Adrenal gland (tissue), 12 donors: ENCODE measurements around the gene SORCS3. TPM values are rescaled to one million over a fixed set of nuclear protein-coding genes. Genes with fewer than 3 reads are reported as not detected.

Source experiments
- DNase-seq, 7 donors: peaks; one replicate each; pipeline ENCODE4 v3.0.0-alpha.2; 2019 to 2020
- H3K27ac ChIP-seq, 5 donors: fragments of 200-600 bp; sonication (generic) in 4 of 5; 1 replicate in 3 of 5; 2 replicates in 2 of 5; pipeline versions ENCODE4 v1.5.1 to v1.8.0; 2016 to 2020; ENCODE audit warnings: mild to moderate bottlenecking in 1 of 5
- H3K27me3 ChIP-seq: fragments of 200-600 bp; 2 replicates; pipeline ENCODE4 v1.8.0; 2021
- H3K36me3 ChIP-seq, 2 donors: fragments of 200-600 bp; replicated peaks in 1 of 2; 1 replicate in 1 of 2; 2 replicates in 1 of 2; pipeline versions ENCODE4 v1.5.1 to v1.8.0; 2018 to 2022
- H3K4me1 ChIP-seq, 2 donors: fragments of 200-600 bp; replicated peaks in 1 of 2; 1 replicate in 1 of 2; 2 replicates in 1 of 2; pipeline versions ENCODE4 v1.5.1 to v1.8.0; 2018 to 2021
- H3K4me3 ChIP-seq, 4 donors: fragments of 200-600 bp; sonication (generic) in 3 of 4; one replicate each; pipeline ENCODE4 v1.5.1; 2016 to 2018
- H3K9me3 ChIP-seq, 3 donors: fragments of 200-600 bp; sonication (generic) in 1 of 3; replicated peaks in 1 of 3; 1 replicate in 2 of 3; 2 replicates in 1 of 3; pipeline versions ENCODE4 v1.5.1 to v1.8.0; 2016 to 2021
- CTCF ChIP-seq, 6 experiments: fragments of 450-650 bp in 4 of 6; fragments of 200-600 bp in 2 of 6; sonication (generic) in 1 of 6; IDR thresholded peaks; 1 replicate in 5 of 6; 2 replicates in 1 of 6; pipeline versions ENCODE4 v1.5.1 to v1.8.0; 2016 to 2021; ENCODE audit warnings: antibody characterized with exemption in 6 of 6, mild to moderate bottlenecking in 2 of 6, moderate library complexity in 1 of 6
- POLR2A ChIP-seq, 2 donors: fragments of 450-650 bp; IDR thresholded peaks; one replicate each; pipeline ENCODE4 v1.6.1; 2017; ENCODE audit warnings: antibody characterized with exemption in 2 of 2, mild to moderate bottlenecking in 2 of 2, moderate library complexity in 1 of 2
- WGBS, 4 donors: extraction: QIAGEN DNeasy Blood & Tissue Kit in 2 of 4; methylation state at CpG; one replicate each; pipeline versions ENCODE4 v1.1.5 to v1.1.7; 2013 to 2017; 5-methylcytosine and 5-hydroxymethylcytosine counted together
- intact Hi-C, 2 donors: fragments of 100-400 bp; cut with DNase I; formaldehyde crosslinking; loops; one replicate each; pipeline versions ENCODE4 v1.14.1 to v1.15.0; 2022 to 2023
- polyA plus RNA-seq, 3 donors: library from polyadenylated mRNA; stranded (reverse); fragments of 200-250 nt in 2 of 3; fragments of 350-450 nt in 1 of 3; fragmentation: Illumina TruSeq in 1 of 3; extraction: RNeasy Lipid Tissue Mini Kit (QIAGEN cat#74804) in 1 of 3; gene quantifications; one replicate each; pipeline ENCODE4 v1.2.3, GENCODE V29; 2013 to 2014
- total RNA-seq, 9 donors: library from RNA; depleted of rRNA in 4 of 9; stranded (reverse); fragments of >200 nt in 4 of 9; fragments of 120-200 nt in 1 of 9; fragmentation: NEBNext Ultra II Directional in 1 of 9; extraction: Animal tissue kit (Norgen Biotek cat#: 25700) in 1 of 9; gene quantifications; one replicate each; pipeline versions ENCODE4 v1.1.0 to v1.2.4, GENCODE V29; 2013 to 2023
- donor health status: healthy with polysubstance abuse.
- donor health status: Bipolar disorder and iron deficiency.
- donor health status: DM: yes; HTN: yes; CAD: no.
- donor health status: DM: no; HTN: no; CAD: no.
- donor health status: DM: no; HTN: no; CAD: no.
- donor health status: DM: yes; HTN: yes; CAD: no.

The SORCS3 gene
- total and polyA plus RNA-seq, 12 donors: 0.22 to 3.4 (median 1.2) TPM; not detected in 2

GRCh38 chr10:104676874-104677273 lies 35.8 kb downstream of the SORCS3 start:
- intact Hi-C loops: no loop called here
- DNase-seq: no peak
- Histone ChIP-seq H3K4me3 (no peak overlapping the region), H3K4me1 (no peaks in the 10 kb centered on the region), H3K27ac (no peak overlapping the region), H3K27me3 (no peaks in the 10 kb centered on the region), H3K9me3 (peaks cover 0 to 3% (median 0%) of the 10 kb centered on the region in 3 donors), H3K36me3 (no peaks in the 10 kb centered on the region)
- TF ChIP-seq POLR2A (IDR thresholded peaks at IDR 0.05) (no peak), CTCF (IDR thresholded peaks at IDR 0.05) (no peak)
- 74 to 86% (median 80%) methylated on average over 1 of the region's 1 CpG for WGBS, 4 donors

GRCh38 chr10:104678658-104679057 lies 37.6 kb downstream of the SORCS3 start:
- DNase-seq: no peak
- Histone ChIP-seq H3K4me3 (no peak overlapping the region), H3K36me3 (no peaks in the 10 kb centered on the region), H3K27ac (no peak overlapping the region), H3K9me3 (peaks cover 0 to 3% (median 0%) of the 10 kb centered on the region in 3 donors), H3K4me1 (no peaks in the 10 kb centered on the region), H3K27me3 (no peaks in the 10 kb centered on the region)
- intact Hi-C loops: no loop called here
- TF ChIP-seq POLR2A (IDR thresholded peaks at IDR 0.05): no peak
- no peak for TF ChIP-seq CTCF (IDR thresholded peaks at IDR 0.05)

- DNase-seq: no peak
- TF ChIP-seq POLR2A (IDR thresholded peaks at IDR 0.05): no peak
- no peak overlapping the region for H3K4me3 ChIP-seq
- no peaks in the 10 kb centered on the region for H3K9me3 ChIP-seq
- intact Hi-C loops: no loop called here
- H3K27ac ChIP-seq: no peak overlapping the region
- no peaks in the 10 kb centered on the region for H3K27me3 ChIP-seq
- no peaks in the 10 kb centered on the region for H3K36me3 ChIP-seq
- WGBS, 4 donors: 18 to 50% (median 23%) methylated on average over 12 to 35 of the region's 35 CpGs
- H3K4me1 ChIP-seq: no peaks in the 10 kb centered on the region
These were observed 39.6 kb downstream of the SORCS3 start for GRCh38 chr10:104680467-104681401.

- H3K9me3 ChIP-seq: no peaks in the 10 kb centered on the region
- H3K36me3 ChIP-seq: no peaks in the 10 kb centered on the region
- no peaks in the 10 kb centered on the region for H3K27me3 ChIP-seq
- no peak for DNase-seq
- TF ChIP-seq POLR2A (IDR thresholded peaks at IDR 0.05): no peak
- no peak for TF ChIP-seq CTCF (IDR thresholded peaks at IDR 0.05)
- WGBS, 4 donors: 21 to 63% (median 52%) methylated on average over 2 of the region's 2 CpGs
- intact Hi-C loops: no loop called here
- no peaks in the 10 kb centered on the region for H3K4me1 ChIP-seq
- H3K27ac ChIP-seq: no peak overlapping the region
- no peak overlapping the region for H3K4me3 ChIP-seq
These were observed 40.4 kb downstream of the SORCS3 start for GRCh38 chr10:104681485-104681884.

- TF ChIP-seq POLR2A (IDR thresholded peaks at IDR 0.05): no peak
- Histone ChIP-seq H3K27ac (no peak overlapping the region), H3K9me3 (no peaks in the 10 kb centered on the region), H3K4me3 (no peak overlapping the region), H3K27me3 (no peaks in the 10 kb centered on the region), H3K36me3 (no peaks in the 10 kb centered on the region), H3K4me1 (no peaks in the 10 kb centered on the region)
- 50 to 96% (median 63%) methylated on average over 1 of the region's 1 CpG for WGBS, 4 donors
- intact Hi-C loops: no loop called here
- no peak for DNase-seq
These were observed 42.5 kb downstream of the SORCS3 start for GRCh38 chr10:104683567-104683966.
